ENCODE data around the gene AMOTL1. TPM values are rescaled to one million over a fixed set of nuclear protein-coding genes. Genes with fewer than 3 reads are reported as not detected.

The AMOTL1 gene
- total and polyA plus RNA-seq, 4 donors, result 7.4 to 68.5 (median 27.3) TPM

DNA sequence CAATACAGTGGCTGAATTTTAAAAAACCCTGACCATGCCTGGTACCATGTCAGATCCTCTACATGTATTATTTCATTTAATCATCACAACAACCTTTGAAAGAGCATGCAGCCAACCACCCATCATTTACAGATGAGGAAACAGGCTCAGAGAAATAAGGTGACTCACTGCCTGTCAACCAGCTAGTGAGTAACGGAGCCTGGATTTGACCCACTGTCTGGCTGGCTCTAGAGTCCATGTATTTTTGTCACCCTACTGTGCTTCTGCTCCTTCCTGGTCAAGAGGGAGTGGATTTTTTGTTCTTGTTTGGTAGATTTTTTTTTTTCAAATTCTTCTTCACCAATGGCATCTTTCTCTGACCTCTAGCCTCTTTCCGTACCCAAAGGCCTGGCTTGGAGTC is 127.8 kb downstream of the AMOTL1 start:
- Histone ChIP-seq H3K27ac (ENCODE audit: low read depth in 1 of 2, low read length in 1 of 2) (no peak overlapping the region), H3K9me3 (ENCODE audit: control insufficient read depth in 4 of 4, insufficient read depth in 3 of 4, low read length in 3 of 4) (peaks cover 0 to 3% (median under 1%) of the 10 kb centered on the region in 4 donors), H3K36me3 (ENCODE audit: control insufficient read depth in 4 of 4, insufficient read depth in 4 of 4, low read length in 4 of 4) (peaks cover 0 to 3% (median 0%) of the 10 kb centered on the region in 4 donors), H3K27me3 (ENCODE audit: control insufficient read depth in 3 of 3, insufficient read depth in 3 of 3, low read length in 2 of 3) (no peaks in the 10 kb centered on the region), H3K9ac (ENCODE audit: insufficient read depth in 1 of 2, low read length in 2 of 2) (no peak overlapping the region), H3K4me3 (no peak overlapping the region), H3K4me1 (ENCODE audit: control insufficient read depth in 5 of 5, insufficient read depth in 5 of 5, low read length in 5 of 5) (no peaks in the 10 kb centered on the region)
- no peak for ATAC-seq (ENCODE audit: insufficient read depth, low FRiP score)
- WGBS, 2 donors, result 90 to 95% methylated on average over 2 of the region's 2 CpGs
- DNase-seq, result no peak
- TF ChIP-seq CTCF (IDR thresholded peaks at IDR 0.05; ENCODE audit: control extremely low read depth, extremely low read depth), result no peak

DNA sequence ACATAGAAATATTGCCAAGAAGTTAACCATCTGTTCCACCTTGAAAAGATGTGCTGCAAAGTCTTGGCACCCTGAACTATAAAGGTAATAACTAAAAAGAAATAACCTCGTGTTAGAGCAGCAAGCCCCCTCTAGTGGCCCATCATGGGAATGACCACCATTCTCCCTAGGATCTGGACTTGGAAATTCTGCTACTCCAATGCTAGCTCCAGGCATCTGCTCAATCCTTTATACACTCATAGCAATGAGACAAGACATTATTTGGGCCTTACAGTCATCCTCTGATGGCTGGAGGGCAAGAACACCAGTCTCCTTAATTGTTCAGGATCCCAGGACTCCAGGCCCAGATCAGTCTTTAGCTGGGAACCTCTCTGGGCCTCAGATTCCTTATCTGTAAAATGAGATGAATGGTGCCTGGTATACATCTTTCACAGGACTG is 129.2 kb downstream of the AMOTL1 start:
- no peaks in the 10 kb centered on the region for H3K4me1 ChIP-seq (ENCODE audit: control insufficient read depth in 5 of 5, insufficient read depth in 5 of 5, low read length in 5 of 5)
- no peaks in the 10 kb centered on the region for H3K27me3 ChIP-seq (ENCODE audit: control insufficient read depth in 3 of 3, insufficient read depth in 3 of 3, low read length in 2 of 3)
- peaks cover 0 to 3% (median under 1%) of the 10 kb centered on the region in 4 donors for H3K9me3 ChIP-seq (ENCODE audit: control insufficient read depth in 4 of 4, insufficient read depth in 3 of 4, low read length in 3 of 4)
- ATAC-seq (ENCODE audit: insufficient read depth, low FRiP score), result no peak
- H3K27ac ChIP-seq (ENCODE audit: low read depth in 1 of 2, low read length in 1 of 2), result no peak overlapping the region
- H3K36me3 ChIP-seq (ENCODE audit: control insufficient read depth in 4 of 4, insufficient read depth in 4 of 4, low read length in 4 of 4), result peaks cover 0 to 3% (median 0%) of the 10 kb centered on the region in 4 donors
- peak; percentile 55 for TF ChIP-seq CTCF (IDR thresholded peaks at IDR 0.05; ENCODE audit: control extremely low read depth, extremely low read depth)
- WGBS, 2 donors, result 0% methylated on average over 1 of the region's 1 CpG
- peak; percentile 44 to 66 (median 65) for DNase-seq
- no peak overlapping the region for H3K9ac ChIP-seq (ENCODE audit: insufficient read depth in 1 of 2, low read length in 2 of 2)
- no peak overlapping the region for H3K4me3 ChIP-seq

- no peak overlapping the region for H3K9ac ChIP-seq (ENCODE audit: insufficient read depth in 1 of 2, low read length in 2 of 2)
- H3K27me3 ChIP-seq (ENCODE audit: control insufficient read depth in 3 of 3, insufficient read depth in 3 of 3, low read length in 2 of 3), result no peaks in the 10 kb centered on the region
- H3K4me1 ChIP-seq (ENCODE audit: control insufficient read depth in 5 of 5, insufficient read depth in 5 of 5, low read length in 5 of 5), result no peaks in the 10 kb centered on the region
- H3K9me3 ChIP-seq (ENCODE audit: control insufficient read depth in 4 of 4, insufficient read depth in 3 of 4, low read length in 3 of 4), result peaks cover 0 to 2% (median 0%) of the 10 kb centered on the region in 4 donors
- no peak overlapping the region for H3K27ac ChIP-seq (ENCODE audit: low read depth in 1 of 2, low read length in 1 of 2)
- DNase-seq (no peak), ATAC-seq (ENCODE audit: insufficient read depth, low FRiP score) (no peak)
- peaks cover 0 to 4% (median 0%) of the 10 kb centered on the region in 4 donors for H3K36me3 ChIP-seq (ENCODE audit: control insufficient read depth in 4 of 4, insufficient read depth in 4 of 4, low read length in 4 of 4)
- no peak for TF ChIP-seq CTCF (IDR thresholded peaks at IDR 0.05; ENCODE audit: control extremely low read depth, extremely low read depth)
- H3K4me3 ChIP-seq, result no peak overlapping the region
- WGBS, 2 donors, result 49 to 50% methylated on average over 2 of the region's 2 CpGs
Measured at GRCh38 chr11:94907226-94907625, 139.1 kb downstream of the AMOTL1 start.

- Histone ChIP-seq H3K4me3 (no peak overlapping the region), H3K27me3 (ENCODE audit: control insufficient read depth in 3 of 3, insufficient read depth in 3 of 3, low read length in 2 of 3) (no peaks in the 10 kb centered on the region), H3K9me3 (ENCODE audit: control insufficient read depth in 4 of 4, insufficient read depth in 3 of 4, low read length in 3 of 4) (no peaks in the 10 kb centered on the region), H3K4me1 (ENCODE audit: control insufficient read depth in 5 of 5, insufficient read depth in 5 of 5, low read length in 5 of 5) (no peaks in the 10 kb centered on the region), H3K9ac (ENCODE audit: insufficient read depth in 1 of 2, low read length in 2 of 2) (no peak overlapping the region), H3K36me3 (ENCODE audit: control insufficient read depth in 4 of 4, insufficient read depth in 4 of 4, low read length in 4 of 4) (peaks cover 0 to 4% (median 0%) of the 10 kb centered on the region in 4 donors), H3K27ac (ENCODE audit: low read depth in 1 of 2, low read length in 1 of 2) (no peak overlapping the region)
- 64 to 83% methylated on average over 4 of the region's 4 CpGs for WGBS, 2 donors
- ATAC-seq (ENCODE audit: insufficient read depth, low FRiP score), result no peak
- TF ChIP-seq CTCF (IDR thresholded peaks at IDR 0.05; ENCODE audit: control extremely low read depth, extremely low read depth), result no peak
- DNase-seq, result no peak
Measured at GRCh38 chr11:94909371-94909820, 141.2 kb downstream of the AMOTL1 start.
